B cell (primary cell): ENCODE data around the gene ABHD14A. TPM values are rescaled to one million over a fixed set of nuclear protein-coding genes. Genes with fewer than 3 reads are reported as not detected.

Source experiments
- ATAC-seq: fragments of 200-7000 bp; cut with Tn5 transposase; one replicate; pipeline ENCODE4 v1.10.0; 2021; ENCODE audit warnings: low read depth, mild to moderate bottlenecking, moderate number of reproducible peaks, moderate library complexity
- CTCF ChIA-PET: fragments of 350-600 bp; sonication (Branson Sonifier 250); formaldehyde crosslinking; loops from one replicate; lab custom pipeline; 2021; ENCODE audit warnings: antibody characterized with exemption, inconsistent platforms; lab: Charles Lee
- POLR2A ChIA-PET: fragments of 350-600 bp; sonication (Branson Sonifier 250); formaldehyde crosslinking; loops from one replicate; lab custom pipeline; 2021; ENCODE audit warnings: antibody characterized with exemption; lab: Charles Lee
- DNase-seq: peaks from one replicate; pipeline ENCODE4 v3.0.0; 2013
- H2AFZ ChIP-seq: 2 replicates; pipeline ENCODE4 v1.6.1; 2012; ENCODE audit warnings: mild to moderate bottlenecking, low read depth, low read length; ENCODE audit not compliant: insufficient read depth, poor library complexity, severe bottlenecking
- H3K27ac ChIP-seq, 2 donors: 1 replicate in 1 of 2; 2 replicates in 1 of 2; pipeline ENCODE4 v1.5.1; 2012 to 2013; ENCODE audit warnings: low read length in 2 of 2, mild to moderate bottlenecking in 2 of 2, moderate library complexity in 1 of 2
- H3K27me3 ChIP-seq, 4 experiments: fragments of 200-600 bp in 1 of 4; sonication (generic) in 1 of 4; replicated peaks in 1 of 4; 1 replicate in 2 of 4; 2 replicates in 2 of 4; pipeline versions ENCODE4 v1.6.1 to v1.7.0; 2013 to 2016; ENCODE audit warnings: low read length in 3 of 4, mild to moderate bottlenecking in 2 of 4, mixed read lengths in 1 of 4, moderate library complexity in 1 of 4; ENCODE audit not compliant: insufficient read depth in 4 of 4, control insufficient read depth in 3 of 4; ENCODE audit errors: control extremely low read depth in 1 of 4
- H3K36me3 ChIP-seq, 2 experiments: replicated peaks in 1 of 2; 1 replicate in 1 of 2; 2 replicates in 1 of 2; pipeline versions ENCODE4 v1.6.1 to v1.7.1; 2013; ENCODE audit warnings: low read length in 1 of 2; ENCODE audit not compliant: insufficient read depth in 2 of 2, control insufficient read depth in 1 of 2; ENCODE audit errors: control extremely low read depth in 1 of 2, extremely low read depth in 1 of 2
- H3K4me1 ChIP-seq, 2 donors: fragments of 200-600 bp in 1 of 2; sonication (generic) in 1 of 2; 1 replicate in 1 of 2; 2 replicates in 1 of 2; pipeline versions ENCODE4 v1.5.1 to v1.6.1; 2013 to 2017; ENCODE audit warnings: low read length in 2 of 2; ENCODE audit not compliant: control insufficient read depth in 2 of 2, insufficient read depth in 2 of 2
- H3K4me2 ChIP-seq: replicated peaks from 2 replicates; pipeline ENCODE3; 2012; ENCODE audit warnings: mild to moderate bottlenecking, low read depth, low read length; ENCODE audit not compliant: poor library complexity, severe bottlenecking
- H3K4me3 ChIP-seq, 5 experiments: fragments of 200-600 bp in 1 of 5; sonication (generic) in 1 of 5; 1 replicate in 3 of 5; 2 replicates in 2 of 5; pipeline versions ENCODE4 v1.5.1 to v1.7.0; 2011 to 2016; ENCODE audit warnings: low read length in 4 of 5, mild to moderate bottlenecking in 4 of 5, low read depth in 2 of 5, control low read depth in 1 of 5, moderate library complexity in 1 of 5; ENCODE audit not compliant: insufficient read depth in 1 of 5; ENCODE audit errors: control extremely low read depth in 1 of 5, extremely low read depth in 1 of 5
- H3K79me2 ChIP-seq: fragments of 200-600 bp; sonication (generic); one replicate; pipeline ENCODE4 v1.6.0; 2016; ENCODE audit warnings: low read length; ENCODE audit not compliant: control insufficient read depth, insufficient read depth
- H3K9ac ChIP-seq: fragments of 200-600 bp; sonication (generic); 2 replicates; pipeline ENCODE4 v1.6.1; 2017; ENCODE audit warnings: mild to moderate bottlenecking, low read length, moderate library complexity
- H3K9me3 ChIP-seq, 3 donors: one replicate each; pipeline versions ENCODE4 v1.6.1 to v1.7.1; 2013; ENCODE audit warnings: low read length in 2 of 3; ENCODE audit not compliant: control insufficient read depth in 2 of 3, insufficient read depth in 1 of 3; ENCODE audit errors: control extremely low read depth in 1 of 3
- H4K20me1 ChIP-seq: 2 replicates; pipeline ENCODE4 v1.6.0; 2012; ENCODE audit warnings: mild to moderate bottlenecking, low read length; ENCODE audit not compliant: insufficient read depth, control insufficient read depth, poor library complexity, severe bottlenecking
- H3K27ac Mint-ChIP-seq: one replicate; pipeline ENCODE4 v1.8.0; 2021; ENCODE audit warnings: mixed read lengths
- H3K27me3 Mint-ChIP-seq: one replicate; pipeline ENCODE4 v1.8.0; 2021; ENCODE audit warnings: mixed read lengths
- H3K4me1 Mint-ChIP-seq: one replicate; pipeline ENCODE4 v1.8.0; 2021; ENCODE audit warnings: mixed read lengths
- H3K4me3 Mint-ChIP-seq: one replicate; pipeline ENCODE4 v1.8.0; 2021; ENCODE audit warnings: mixed read lengths
- H3K9me3 Mint-ChIP-seq: one replicate; pipeline ENCODE4 v1.8.0; 2022; ENCODE audit warnings: mixed read lengths; ENCODE audit not compliant: insufficient read depth
- EZH2 ChIP-seq: IDR thresholded peaks from 2 replicates; pipeline ENCODE4 v1.6.1; 2012; ENCODE audit warnings: borderline replicate concordance, low read depth, mild to moderate bottlenecking, moderate library complexity, low read length; ENCODE audit not compliant: insufficient read depth, poor library complexity, severe bottlenecking
- WGBS: methylation state at CpG from one replicate; pipeline ENCODE4 v1.1.5; 2013; ENCODE audit warnings: missing lambda C conversion rate; ENCODE audit not compliant: insufficient coverage; 5-methylcytosine and 5-hydroxymethylcytosine counted together
- intact Hi-C: fragments of 100-400 bp; cut with micrococcal nuclease; formaldehyde crosslinking; loops from one replicate; pipeline ENCODE4 v1.10.0; 2022
- polyA plus RNA-seq: library from polyadenylated mRNA; depleted of rRNA; stranded (reverse); fragments of >200 nt; gene quantifications from 2 replicates; pipeline ENCODE4 v1.2.3, GENCODE V29; 2012
- total RNA-seq, 2 donors: library from RNA; stranded (reverse); fragments of 120-200 nt in 1 of 2; gene quantifications; 1 replicate in 1 of 2; 2 replicates in 1 of 2; pipeline versions ENCODE4 v1.2.3 to v1.2.4, GENCODE V29; 2013 to 2022
- TF ChIP-seq, protein P1 (sequence below): fragments of 200-600 bp; IDR thresholded peaks from one replicate; pipeline ENCODE4 v1.8.0; 2022; ENCODE audit warnings: antibody characterized with exemption, mild to moderate bottlenecking

Gene ABHD14A
- total and polyA plus RNA-seq, 2 donors (not counting 1 experiment from before 2014, with no cell fraction given), result 11.9 to 28.8 TPM

- ATAC-seq (peak; percentile 98), DNase-seq (peak; percentile 95)
- peaks cover 13 to 19% of the 10 kb centered on the region in 2 donors for H3K4me1 ChIP-seq
- ChIA-PET POLR2A (interaction anchor here (0.6 to 2.5 kb wide), 11 partner anchors 9 to 537 kb away, joined by 3 to 25 read pairs (median 4); partner anchors contain the start of genes ABHD14B, ACY1, DUSP7 and PARP3), CTCF (interaction anchor here (0.6 to 2.7 kb wide), 18 partner anchors 12 to 1427 kb away, joined by 3 to 25 read pairs (median 4); partner anchors contain the start of genes ABHD14A, ABHD14B, ACY1 and DUSP7)
- Mint-ChIP-seq H3K4me1 (peaks cover 33% of the 10 kb centered on the region), H3K27ac (peak within 1 kb of the TSS; percentile 100), H3K4me3 (peak within 1 kb of the TSS; percentile 100), H3K9me3 (no peaks in the 10 kb centered on the region), H3K27me3 (peaks cover 6% of the 10 kb centered on the region)
- no peak for TF ChIP-seq EZH2
- TF ChIP-seq, protein P1, sequence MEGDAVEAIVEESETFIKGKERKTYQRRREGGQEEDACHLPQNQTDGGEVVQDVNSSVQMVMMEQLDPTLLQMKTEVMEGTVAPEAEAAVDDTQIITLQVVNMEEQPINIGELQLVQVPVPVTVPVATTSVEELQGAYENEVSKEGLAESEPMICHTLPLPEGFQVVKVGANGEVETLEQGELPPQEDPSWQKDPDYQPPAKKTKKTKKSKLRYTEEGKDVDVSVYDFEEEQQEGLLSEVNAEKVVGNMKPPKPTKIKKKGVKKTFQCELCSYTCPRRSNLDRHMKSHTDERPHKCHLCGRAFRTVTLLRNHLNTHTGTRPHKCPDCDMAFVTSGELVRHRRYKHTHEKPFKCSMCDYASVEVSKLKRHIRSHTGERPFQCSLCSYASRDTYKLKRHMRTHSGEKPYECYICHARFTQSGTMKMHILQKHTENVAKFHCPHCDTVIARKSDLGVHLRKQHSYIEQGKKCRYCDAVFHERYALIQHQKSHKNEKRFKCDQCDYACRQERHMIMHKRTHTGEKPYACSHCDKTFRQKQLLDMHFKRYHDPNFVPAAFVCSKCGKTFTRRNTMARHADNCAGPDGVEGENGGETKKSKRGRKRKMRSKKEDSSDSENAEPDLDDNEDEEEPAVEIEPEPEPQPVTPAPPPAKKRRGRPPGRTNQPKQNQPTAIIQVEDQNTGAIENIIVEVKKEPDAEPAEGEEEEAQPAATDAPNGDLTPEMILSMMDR, result no peak
- peak within 1 kb of the TSS; percentile 90 for H3K9ac ChIP-seq
- WGBS, result 0% methylated on average over 33 of the region's 40 CpGs
- H3K79me2 ChIP-seq, result peaks cover 17% of the 10 kb centered on the region
- H3K27me3 ChIP-seq, result no peaks in the 10 kb centered on the region
- peaks cover 37% of the 10 kb centered on the region for H4K20me1 ChIP-seq
- peak within 1 kb of the TSS; percentile 87 to 91 for H3K27ac ChIP-seq
- intact Hi-C loops, result loop anchor here (1.0 to 5.0 kb wide), 7 partner anchors 12 to 541 kb away; partner anchors contain the start of genes ABHD14A, ABHD14B, ACY1 and PARP3
- no peaks in the 10 kb centered on the region for H3K9me3 ChIP-seq
- peaks cover 0 to 26% of the 10 kb centered on the region in 2 experiments for H3K36me3 ChIP-seq
- H3K4me3 ChIP-seq, result peak within 1 kb of the TSS; percentile 89 to 99 (median 94)
- H2AFZ ChIP-seq, result peak within 1 kb of the TSS; percentile 96
- peak within 1 kb of the TSS; percentile 88 for H3K4me2 ChIP-seq
Measured at GRCh38 chr3:51995346-51996163, 20.7 kb downstream of the ABHD14A start, which contains the start of gene RPL29. Gene RPL29 (minus strand): TSS chr3:51995895. CDS start chr3:51995461, 434 bp downstream.
